ENCODE results near the gene S100A12. TPM values are rescaled to one million over a fixed set of nuclear protein-coding genes. Genes with fewer than 3 reads are reported as not detected.

Gene S100A12
- total RNA-seq, 1 experiment from 2014 or later = not detected

DNA sequence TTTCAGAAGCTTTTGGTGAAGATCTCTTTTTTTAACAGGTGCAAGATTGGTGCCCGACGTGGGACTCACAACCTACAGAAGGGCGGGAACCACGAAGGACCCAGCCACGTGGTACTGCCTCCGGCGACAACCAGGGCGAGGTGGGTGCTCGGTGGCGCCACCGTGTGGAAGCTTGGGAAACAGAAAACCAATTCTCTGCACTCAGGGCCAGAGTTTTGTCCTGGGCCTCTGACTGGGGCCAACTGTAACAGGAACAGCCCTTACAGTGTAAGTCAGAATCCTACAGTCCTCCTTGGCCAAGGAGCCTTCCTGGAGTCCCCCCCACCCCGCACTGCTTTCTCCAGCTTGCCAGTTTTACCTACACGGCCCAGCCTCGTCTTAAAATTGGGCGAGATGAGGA, 29.3 kb upstream of the S100A12 start:
- H3K36me3 Mint-ChIP-seq (ENCODE audit: insufficient read depth, unreplicated experiment) = no peaks in the 10 kb centered on the region
- no peak overlapping the region for H3K4me3 Mint-ChIP-seq (ENCODE audit: unreplicated experiment)
- H3K27me3 Mint-ChIP-seq (ENCODE audit: insufficient read depth, unreplicated experiment) = peaks cover 34% of the 10 kb centered on the region
- Histone ChIP-seq H3K4me3 (ENCODE audit: low read depth, low read length) (no peak overlapping the region), H3K27me3 (replicated peaks; ENCODE audit: control insufficient read depth, insufficient read depth, low read length) (no peaks in the 10 kb centered on the region; the same call in 1 of the 2 replicates), H3K4me1 (no peaks in the 10 kb centered on the region), H3K9me3 (no peaks in the 10 kb centered on the region), H3K36me3 (ENCODE audit: control insufficient read depth, insufficient read depth, low read length) (no peaks in the 10 kb centered on the region)
- no TSS peak for BruUV-seq (replicated peaks)
- DNase-seq = peak; percentile 56 to 69
- TF ChIP-seq, protein P1, sequence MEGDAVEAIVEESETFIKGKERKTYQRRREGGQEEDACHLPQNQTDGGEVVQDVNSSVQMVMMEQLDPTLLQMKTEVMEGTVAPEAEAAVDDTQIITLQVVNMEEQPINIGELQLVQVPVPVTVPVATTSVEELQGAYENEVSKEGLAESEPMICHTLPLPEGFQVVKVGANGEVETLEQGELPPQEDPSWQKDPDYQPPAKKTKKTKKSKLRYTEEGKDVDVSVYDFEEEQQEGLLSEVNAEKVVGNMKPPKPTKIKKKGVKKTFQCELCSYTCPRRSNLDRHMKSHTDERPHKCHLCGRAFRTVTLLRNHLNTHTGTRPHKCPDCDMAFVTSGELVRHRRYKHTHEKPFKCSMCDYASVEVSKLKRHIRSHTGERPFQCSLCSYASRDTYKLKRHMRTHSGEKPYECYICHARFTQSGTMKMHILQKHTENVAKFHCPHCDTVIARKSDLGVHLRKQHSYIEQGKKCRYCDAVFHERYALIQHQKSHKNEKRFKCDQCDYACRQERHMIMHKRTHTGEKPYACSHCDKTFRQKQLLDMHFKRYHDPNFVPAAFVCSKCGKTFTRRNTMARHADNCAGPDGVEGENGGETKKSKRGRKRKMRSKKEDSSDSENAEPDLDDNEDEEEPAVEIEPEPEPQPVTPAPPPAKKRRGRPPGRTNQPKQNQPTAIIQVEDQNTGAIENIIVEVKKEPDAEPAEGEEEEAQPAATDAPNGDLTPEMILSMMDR (IDR thresholded peaks at IDR 0.05; ENCODE audit: insufficient read depth in 1 of 2, low read depth in 1 of 2, low read length in 1 of 2, severe bottlenecking in 1 of 2, unreplicated experiment in 1 of 2) = peak; percentile 52 to 70
- no peaks in the 10 kb centered on the region for H3K9me3 Mint-ChIP-seq (ENCODE audit: unreplicated experiment)
- H3K4me1 Mint-ChIP-seq (ENCODE audit: low read depth, unreplicated experiment) = no peaks in the 10 kb centered on the region
- ChIA-PET CTCF (no interaction called here), POLR2A (no interaction called here)
- intact Hi-C loops (cut with micrococcal nuclease; ENCODE audit: unreplicated experiment) = loop anchor here (1.0 kb wide), 1 partner anchor 52 kb away; no protein-coding TSS in a partner anchor
- no peak overlapping the region for H3K27ac Mint-ChIP-seq (ENCODE audit: unreplicated experiment)

DNA sequence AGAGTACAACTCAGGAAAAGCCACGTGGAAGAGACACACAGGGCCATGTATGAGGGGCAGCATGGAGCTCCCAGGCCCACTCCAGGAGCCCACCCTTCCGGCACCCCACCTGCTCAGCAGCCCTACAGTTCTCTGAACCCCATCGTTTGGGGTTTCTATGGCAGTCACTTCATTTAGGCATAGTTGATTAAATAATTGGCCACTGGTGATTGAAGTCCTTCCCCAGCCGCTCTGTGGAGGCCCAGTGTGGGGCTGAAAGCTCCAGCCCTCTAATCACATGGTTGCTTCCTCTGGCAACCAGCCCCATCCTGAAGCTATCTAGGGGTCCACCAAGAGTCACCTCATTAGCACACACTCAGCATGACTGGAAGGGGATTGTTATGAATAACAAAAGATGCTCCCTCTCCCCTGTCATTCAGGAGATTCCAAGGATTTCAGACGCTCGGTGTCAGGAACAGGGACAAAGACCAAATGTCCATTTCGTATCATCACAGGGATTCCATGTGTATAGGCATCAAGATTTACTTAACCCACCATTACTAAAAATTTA, 28.7 kb upstream of the S100A12 start:
- H3K36me3 Mint-ChIP-seq (ENCODE audit: insufficient read depth, unreplicated experiment) = no peaks in the 10 kb centered on the region
- Histone ChIP-seq H3K9me3 (no peaks in the 10 kb centered on the region), H3K27me3 (replicated peaks; ENCODE audit: control insufficient read depth, insufficient read depth, low read length) (no peaks in the 10 kb centered on the region; the same call in 1 of the 2 replicates), H3K4me1 (no peaks in the 10 kb centered on the region), H3K4me3 (ENCODE audit: low read depth, low read length) (no peak overlapping the region), H3K36me3 (ENCODE audit: control insufficient read depth, insufficient read depth, low read length) (no peaks in the 10 kb centered on the region)
- H3K4me1 Mint-ChIP-seq (ENCODE audit: low read depth, unreplicated experiment) = no peaks in the 10 kb centered on the region
- peaks cover 37% of the 10 kb centered on the region for H3K27me3 Mint-ChIP-seq (ENCODE audit: insufficient read depth, unreplicated experiment)
- no peak for DNase-seq
- H3K4me3 Mint-ChIP-seq (ENCODE audit: unreplicated experiment) = no peak overlapping the region
- H3K9me3 Mint-ChIP-seq (ENCODE audit: unreplicated experiment) = no peaks in the 10 kb centered on the region
- H3K27ac Mint-ChIP-seq (ENCODE audit: unreplicated experiment) = no peak overlapping the region
- intact Hi-C loops (cut with micrococcal nuclease; ENCODE audit: unreplicated experiment) = loop anchor here (1.0 kb wide), 1 partner anchor 52 kb away; no protein-coding TSS in a partner anchor
- POLR2A ChIA-PET = no interaction called here
- no TSS peak for BruUV-seq (replicated peaks)
- TF ChIP-seq, protein P1 (IDR thresholded peaks at IDR 0.05; ENCODE audit: insufficient read depth in 1 of 2, low read depth in 1 of 2, low read length in 1 of 2, severe bottlenecking in 1 of 2, unreplicated experiment in 1 of 2) = no peak
- CTCF ChIA-PET = no interaction called here

DNA sequence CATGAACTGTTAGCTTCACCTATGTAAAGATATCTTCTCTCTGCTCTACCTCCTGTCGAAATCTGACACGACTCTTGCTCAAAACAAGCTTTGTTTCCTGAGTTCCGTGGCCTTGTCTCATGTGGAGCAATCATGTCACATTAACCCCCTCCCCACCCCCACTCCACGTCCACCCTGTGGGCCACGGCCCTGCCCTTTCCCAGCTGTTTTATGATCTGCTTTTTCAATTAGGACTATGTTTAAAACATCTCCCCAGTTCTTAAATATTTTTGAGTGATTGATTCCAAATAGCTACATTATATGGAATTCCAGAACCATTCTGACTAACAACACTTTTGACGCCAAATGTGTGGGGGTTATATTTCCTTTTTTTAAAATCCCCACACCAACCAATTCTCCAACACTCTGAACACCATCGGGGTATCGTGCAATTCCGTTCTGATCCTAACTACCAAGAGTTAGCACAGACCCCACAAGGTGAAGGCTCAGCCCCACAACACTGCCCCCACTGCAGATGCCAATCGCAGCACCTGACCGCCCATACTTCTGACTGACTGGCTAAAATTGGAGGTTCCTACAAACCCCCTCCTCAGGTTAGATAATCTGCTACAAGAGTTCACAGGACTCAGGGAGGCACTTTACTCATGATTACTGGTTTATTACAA, 28.1 kb upstream of the S100A12 start:
- Mint-ChIP-seq H3K27ac (ENCODE audit: unreplicated experiment) (no peak overlapping the region), H3K36me3 (ENCODE audit: insufficient read depth, unreplicated experiment) (no peaks in the 10 kb centered on the region), H3K4me3 (ENCODE audit: unreplicated experiment) (no peak overlapping the region), H3K9me3 (ENCODE audit: unreplicated experiment) (no peaks in the 10 kb centered on the region), H3K4me1 (ENCODE audit: low read depth, unreplicated experiment) (no peaks in the 10 kb centered on the region), H3K27me3 (ENCODE audit: insufficient read depth, unreplicated experiment) (peaks cover 34% of the 10 kb centered on the region)
- BruUV-seq (replicated peaks) = no TSS peak
- H3K4me1 ChIP-seq = no peaks in the 10 kb centered on the region
- no peaks in the 10 kb centered on the region for H3K36me3 ChIP-seq (ENCODE audit: control insufficient read depth, insufficient read depth, low read length)
- H3K4me3 ChIP-seq (ENCODE audit: low read depth, low read length) = no peak overlapping the region
- TF ChIP-seq, protein P1 (IDR thresholded peaks at IDR 0.05; ENCODE audit: insufficient read depth in 1 of 2, low read depth in 1 of 2, low read length in 1 of 2, severe bottlenecking in 1 of 2, unreplicated experiment in 1 of 2) = no peak
- CTCF ChIA-PET = interaction anchor here (0.7 kb wide), 1 partner anchor 51 kb away, joined by 6 read pairs; no protein-coding TSS in a partner anchor
- no peak for DNase-seq
- no peaks in the 10 kb centered on the region for H3K9me3 ChIP-seq
- POLR2A ChIA-PET = no interaction called here
- intact Hi-C loops (cut with micrococcal nuclease; ENCODE audit: unreplicated experiment) = loop anchor here (1.0 kb wide), 1 partner anchor 51 kb away; no protein-coding TSS in a partner anchor
- no peaks in the 10 kb centered on the region; the same call in 1 of the 2 replicates for H3K27me3 ChIP-seq (replicated peaks; ENCODE audit: control insufficient read depth, insufficient read depth, low read length)

Data from Caco-2 (cell line).